CD14-positive monocyte (primary cell): ENCODE data around the gene SRP9. TPM values are rescaled to one million over a fixed set of nuclear protein-coding genes. Genes with fewer than 3 reads are reported as not detected.

ENCODE experiments used
- DNase-seq, 3 donors: peaks; one replicate each; pipeline ENCODE4 v3.0.0-alpha.2; 2011 to 2022
- H2AFZ ChIP-seq: 2 replicates; pipeline ENCODE4 v1.6.0; 2012; ENCODE audit warnings: mild to moderate bottlenecking, low read depth, low read length, inconsistent platforms; ENCODE audit not compliant: insufficient read depth, poor library complexity, severe bottlenecking
- H3K27ac ChIP-seq, 2 donors: 1 replicate in 1 of 2; 2 replicates in 1 of 2; pipeline ENCODE4 v1.5.1; 2012 to 2013; ENCODE audit warnings: low read length in 2 of 2, control low read depth in 1 of 2, inconsistent platforms in 1 of 2, low read depth in 1 of 2, mild to moderate bottlenecking in 1 of 2
- H3K27me3 ChIP-seq, 2 donors: one replicate each; pipeline versions ENCODE4 v1.6.0 to v1.6.1; 2011 to 2013; ENCODE audit warnings: low read length in 2 of 2; ENCODE audit not compliant: control insufficient read depth in 2 of 2, insufficient read depth in 2 of 2
- H3K36me3 ChIP-seq, 2 donors: replicated peaks in 1 of 2; 1 replicate in 1 of 2; 2 replicates in 1 of 2; pipeline versions ENCODE4 v1.5.1 to v1.6.1; 2012 to 2013; ENCODE audit warnings: low read length in 2 of 2, control low read depth in 1 of 2, inconsistent platforms in 1 of 2, mild to moderate bottlenecking in 1 of 2; ENCODE audit not compliant: insufficient read depth in 2 of 2, control insufficient read depth in 1 of 2
- H3K4me1 ChIP-seq, 2 donors: 1 replicate in 1 of 2; 2 replicates in 1 of 2; pipeline versions ENCODE4 v1.5.1 to v1.6.1; 2012 to 2013; ENCODE audit warnings: low read length in 2 of 2, control low read depth in 1 of 2, inconsistent platforms in 1 of 2, mild to moderate bottlenecking in 1 of 2, moderate library complexity in 1 of 2; ENCODE audit not compliant: insufficient read depth in 2 of 2, control insufficient read depth in 1 of 2
- H3K4me2 ChIP-seq: replicated peaks from 2 replicates; pipeline ENCODE3; 2012; ENCODE audit warnings: low read length, moderate library complexity, mild to moderate bottlenecking; ENCODE audit not compliant: poor library complexity, severe bottlenecking; ENCODE audit errors: extremely low read depth
- H3K4me3 ChIP-seq, 3 experiments: fragments of 200-600 bp in 1 of 3; sonication (generic) in 1 of 3; replicated peaks in 1 of 3; 1 replicate in 2 of 3; 2 replicates in 1 of 3; pipeline ENCODE4 v1.5.1; 2011 to 2013; ENCODE audit warnings: low read length in 3 of 3, mild to moderate bottlenecking in 3 of 3, control low read depth in 2 of 3, low read depth in 2 of 3, inconsistent platforms in 1 of 3, moderate library complexity in 1 of 3
- H3K79me2 ChIP-seq: 2 replicates; pipeline ENCODE4 v1.6.0; 2012; ENCODE audit warnings: mild to moderate bottlenecking, control low read depth, inconsistent platforms, low read length, moderate library complexity; ENCODE audit not compliant: insufficient read depth
- H3K9ac ChIP-seq: 2 replicates; pipeline ENCODE4 v1.6.0; 2017; ENCODE audit warnings: low read length, mild to moderate bottlenecking; ENCODE audit not compliant: insufficient read depth, poor library complexity, severe bottlenecking
- H3K9me3 ChIP-seq, 2 donors: replicated peaks in 1 of 2; 1 replicate in 1 of 2; 2 replicates in 1 of 2; pipeline versions ENCODE4 v1.5.1 to v1.6.1; 2012 to 2013; ENCODE audit warnings: low read length in 2 of 2, control low read depth in 1 of 2; ENCODE audit not compliant: control insufficient read depth in 1 of 2, insufficient read depth in 1 of 2
- H4K20me1 ChIP-seq: 2 replicates; pipeline ENCODE4 v1.6.0; 2012; ENCODE audit warnings: mild to moderate bottlenecking, low read length, control low read depth, moderate library complexity; ENCODE audit not compliant: insufficient read depth
- H3K27ac Mint-ChIP-seq, 7 donors: one replicate each; pipeline ENCODE4 v1.8.0; 2020; ENCODE audit warnings: mild to moderate bottlenecking in 7 of 7, mixed read lengths in 7 of 7, moderate library complexity in 6 of 7, inconsistent platforms in 2 of 7
- H3K27me3 Mint-ChIP-seq, 3 donors: one replicate each; pipeline ENCODE4 v1.8.0; 2021 to 2022; ENCODE audit warnings: low read depth in 3 of 3, mild to moderate bottlenecking in 3 of 3, mixed read lengths in 3 of 3, moderate library complexity in 3 of 3, inconsistent platforms in 1 of 3
- H3K36me3 Mint-ChIP-seq, 2 donors: one replicate each; pipeline ENCODE4 v1.8.0; 2020; ENCODE audit warnings: mixed read lengths in 2 of 2, inconsistent platforms in 1 of 2, mild to moderate bottlenecking in 1 of 2
- H3K4me1 Mint-ChIP-seq: one replicate; pipeline ENCODE4 v1.8.0; 2020; ENCODE audit warnings: mild to moderate bottlenecking, mixed read lengths
- H3K4me3 Mint-ChIP-seq, 2 donors: one replicate each; pipeline ENCODE4 v1.8.0; 2020; ENCODE audit warnings: mild to moderate bottlenecking in 2 of 2, mixed read lengths in 2 of 2, moderate library complexity in 1 of 2
- H3K9me3 Mint-ChIP-seq, 7 donors: one replicate each; pipeline ENCODE4 v1.8.0; 2020 to 2022; ENCODE audit warnings: mixed read lengths in 7 of 7, mild to moderate bottlenecking in 6 of 7, moderate library complexity in 6 of 7, inconsistent platforms in 2 of 7
- CTCF ChIP-seq: fragments of 200-600 bp; IDR thresholded peaks from one replicate; pipeline ENCODE4 v1.8.0; 2022; ENCODE audit warnings: antibody characterized with exemption, mild to moderate bottlenecking
- WGBS: methylation state at CpG from one replicate; pipeline ENCODE4 v1.1.5; 2013; ENCODE audit warnings: missing lambda C conversion rate; ENCODE audit not compliant: insufficient coverage; 5-methylcytosine and 5-hydroxymethylcytosine counted together
- intact Hi-C, 2 donors: fragments of 100-400 bp; cut with micrococcal nuclease; formaldehyde crosslinking; loops; one replicate each; pipeline versions ENCODE4 v1.15.0 to v1.15.1; 2023
- polyA plus RNA-seq, 3 donors: library from polyadenylated mRNA; depleted of rRNA in 1 of 3; unstranded in 2 of 3; stranded (reverse) in 1 of 3; fragments of 300-500 nt in 2 of 3; fragments of >200 nt in 1 of 3; fragmentation: Illumina TruSeq in 2 of 3; gene quantifications; 1 replicate in 2 of 3; 2 replicates in 1 of 3; pipeline ENCODE4 v1.2.3, GENCODE V29; 2012 to 2021

SRP9 gene
- polyA plus RNA-seq, 3 donors, result 89.5 to 329 (median 281) TPM

- peaks cover 36 to 44% of the 10 kb centered on the region in 2 donors for H3K4me1 ChIP-seq
- Mint-ChIP-seq H3K9me3 (no peaks in the 10 kb centered on the region), H3K4me1 (peaks cover 45% of the 10 kb centered on the region)
Observed at GRCh38 chr1:225811622-225812487, 34.2 kb downstream of the SRP9 start.

More at GRCh38 chr1:225811622-225812487, 34.2 kb downstream of the SRP9 start:
- peaks cover 0 to 3% of the 10 kb centered on the region in 2 donors for H3K36me3 Mint-ChIP-seq
- no peak overlapping the region for H3K4me2 ChIP-seq
- no peak overlapping the region for H2AFZ ChIP-seq
- H4K20me1 ChIP-seq, result no peaks in the 10 kb centered on the region
- no peak overlapping the region for H3K4me3 ChIP-seq
- H3K79me2 ChIP-seq, result peaks cover 5% of the 10 kb centered on the region
- no peak for TF ChIP-seq CTCF
- intact Hi-C loops, result no loop called here
- DNase-seq, result no peak
- no peak overlapping the region for H3K9ac ChIP-seq
- peaks cover 0 to 3% of the 10 kb centered on the region in 2 donors for H3K27me3 ChIP-seq
- 85% methylated on average over 4 of the region's 10 CpGs for WGBS
- no peak overlapping the region for H3K27ac ChIP-seq
- H3K27ac Mint-ChIP-seq, result peak overlapping the region in 3 of 7 donors; percentile 5 to 68 (median 38)
- peaks cover 13 to 14% (median 13%) of the 10 kb centered on the region in 3 donors for H3K27me3 Mint-ChIP-seq
- no peaks in the 10 kb centered on the region for H3K36me3 ChIP-seq
- no peaks in the 10 kb centered on the region for H3K9me3 ChIP-seq
- H3K4me3 Mint-ChIP-seq, result peak overlapping the region in 1 of 2 donors; percentile 93
